OCI-LY1 (cell line): ENCODE data around the gene LARP4B.

Source experiments
- H2AFZ ChIP-seq: fragments of 200-600 bp; sonication (generic), shearing (Covaris generic); 2 replicates; pipeline ENCODE4 v1.6.0; 2014; ENCODE audit warnings: antibody characterized with exemption, mild to moderate bottlenecking, low read length
- H3F3A ChIP-seq: fragments of 200-600 bp; sonication (generic), shearing (Covaris generic); 2 replicates; pipeline ENCODE4 v1.6.0; 2014; ENCODE audit warnings: mild to moderate bottlenecking, antibody characterized with exemption, low read length, moderate library complexity; ENCODE audit not compliant: insufficient read depth
- H3K27ac ChIP-seq: fragments of 200-600 bp; sonication (generic); 2 replicates; pipeline ENCODE4 v1.5.1; 2014; ENCODE audit warnings: low read length, mixed run types, mild to moderate bottlenecking, low read depth; ENCODE audit not compliant: poor library complexity, severe bottlenecking
- H3K27me3 ChIP-seq: fragments of 200-600 bp; sonication (generic); 2 replicates; pipeline ENCODE4 v1.6.0; 2014; ENCODE audit warnings: antibody characterized with exemption, mild to moderate bottlenecking, low read length, moderate library complexity; ENCODE audit not compliant: insufficient read depth
- H3K36me3 ChIP-seq: fragments of 200-600 bp; sonication (generic); 2 replicates; pipeline ENCODE4 v1.6.1; 2014; ENCODE audit warnings: mild to moderate bottlenecking, antibody characterized with exemption, low read length, moderate library complexity, mixed read lengths; ENCODE audit not compliant: insufficient read depth
- H3K4me1 ChIP-seq: fragments of 200-600 bp; sonication (generic); 2 replicates; pipeline ENCODE4 v1.5.1; 2014; ENCODE audit warnings: mild to moderate bottlenecking, low read length, moderate library complexity; ENCODE audit not compliant: insufficient read depth, severe bottlenecking
- H3K4me2 ChIP-seq: fragments of 200-600 bp; sonication (generic), shearing (Covaris generic); 2 replicates; pipeline ENCODE4 v1.6.1; 2014; ENCODE audit warnings: low read length
- H3K4me3 ChIP-seq: fragments of 200-600 bp; sonication (generic); 2 replicates; pipeline ENCODE4 v1.5.1; 2014; ENCODE audit warnings: low read length, low read depth, mild to moderate bottlenecking, mixed read lengths; ENCODE audit not compliant: poor library complexity, severe bottlenecking
- H3K79me2 ChIP-seq: fragments of 200-600 bp; shearing (Covaris generic); 2 replicates; pipeline ENCODE4 v1.6.1; 2016; ENCODE audit warnings: mixed run types, low read length, mixed read lengths; ENCODE audit not compliant: insufficient read depth
- H3K9ac ChIP-seq: fragments of 200-600 bp; sonication (generic), shearing (Covaris generic); 2 replicates; pipeline ENCODE4 v1.6.1; 2014; ENCODE audit warnings: mild to moderate bottlenecking, low read length, mixed read lengths
- H3K9me2 ChIP-seq: fragments of 200-600 bp; sonication (generic), shearing (Covaris generic); 2 replicates; pipeline ENCODE4 v1.6.1; 2014; ENCODE audit warnings: low read depth, mild to moderate bottlenecking, low read length, mixed read lengths
- H3K9me3 ChIP-seq: fragments of 200-600 bp; shearing (Covaris generic); 2 replicates; pipeline ENCODE4 v1.6.1; 2014; ENCODE audit warnings: low read length, mixed read lengths
- H4K20me1 ChIP-seq: fragments of 200-600 bp; sonication (generic), shearing (Covaris generic); 2 replicates; pipeline ENCODE4 v1.6.0; 2016; ENCODE audit warnings: mild to moderate bottlenecking, low read length; ENCODE audit not compliant: insufficient read depth
- CTCF ChIP-seq: fragments of 200-600 bp; sonication (generic), shearing (Covaris generic); IDR thresholded peaks from 2 replicates; pipeline ENCODE4 v1.5.1; 2017; ENCODE audit warnings: mild to moderate bottlenecking, antibody characterized with exemption, low read length, moderate library complexity, mixed read lengths
- EZH2 ChIP-seq: fragments of 200-600 bp; sonication (generic), shearing (Covaris generic); IDR thresholded peaks from 2 replicates; pipeline ENCODE4 v1.8.0; 2017; ENCODE audit warnings: borderline replicate concordance, mixed run types, mild to moderate bottlenecking, antibody characterized with exemption, low read length, moderate library complexity, mixed read lengths

Gene LARP4B

DNA sequence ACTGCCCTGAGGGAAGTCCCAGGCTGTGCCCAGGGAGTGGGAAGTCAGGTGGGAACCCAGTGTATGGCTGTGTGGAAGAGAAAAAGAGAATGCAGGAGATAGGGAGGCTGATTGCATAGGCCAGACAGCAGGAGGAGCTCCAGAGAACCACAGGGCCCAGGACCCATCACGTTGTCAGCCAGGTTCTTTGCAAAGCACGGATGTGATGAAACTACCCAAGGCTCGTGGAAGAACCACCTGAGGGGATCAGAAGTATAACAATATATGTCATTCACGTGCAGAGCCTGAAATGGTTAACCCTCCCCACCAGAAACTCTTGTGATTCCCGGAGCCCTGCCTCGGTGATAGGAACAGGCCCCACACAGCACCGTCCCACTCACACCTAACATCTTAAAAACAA is 83.6 kb downstream of the LARP4B start:
- Histone ChIP-seq H3K4me2 (no peak overlapping the region), H4K20me1 (no peaks in the 10 kb centered on the region), H3K4me3 (no peak overlapping the region), H3K4me1 (peaks cover 16% of the 10 kb centered on the region), H3K79me2 (peaks cover 27% of the 10 kb centered on the region), H3K36me3 (peaks cover 79% of the 10 kb centered on the region), H3K27me3 (no peaks in the 10 kb centered on the region), H3K9me3 (peaks cover 13% of the 10 kb centered on the region), H3K27ac (no peak overlapping the region), H2AFZ (no peak overlapping the region), H3K9ac (no peak overlapping the region), H3F3A (no peaks in the 10 kb centered on the region), H3K9me2 (no peaks in the 10 kb centered on the region)
- no peak for TF ChIP-seq EZH2
- TF ChIP-seq CTCF: no peak; the same call in 1 of the 2 replicates

GRCh38 chr10:846126-846685 is 85.3 kb downstream of the LARP4B start:
- H3K9ac ChIP-seq: no peak overlapping the region

DNA sequence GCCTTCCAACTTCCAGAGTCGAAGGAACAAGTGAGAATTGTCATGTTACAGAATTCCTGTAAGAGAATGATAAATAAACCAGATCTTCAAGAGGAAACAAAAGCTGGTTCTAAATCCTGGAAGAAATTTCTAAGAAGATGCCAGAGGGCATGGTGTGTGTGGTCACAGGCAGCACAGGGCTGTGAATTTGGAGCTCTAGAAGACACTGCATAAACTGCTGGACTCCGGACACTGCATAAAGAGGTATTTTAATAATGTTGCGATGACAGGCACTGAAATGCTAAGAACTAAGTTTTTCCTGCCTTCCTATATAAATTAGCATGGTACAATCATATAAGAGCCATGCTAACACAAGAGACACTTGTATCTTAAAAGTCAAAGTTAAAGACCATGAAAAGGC is 86.0 kb downstream of the LARP4B start:
- H3K9ac ChIP-seq: no peak overlapping the region
- H3K9me3 ChIP-seq: peaks cover 9% of the 10 kb centered on the region
- no peaks in the 10 kb centered on the region for H3F3A ChIP-seq
- no peak overlapping the region for H3K4me3 ChIP-seq
- H3K4me2 ChIP-seq: no peak overlapping the region
- TF ChIP-seq EZH2 (no peak), CTCF (no peak)
- no peaks in the 10 kb centered on the region for H4K20me1 ChIP-seq
- peaks cover 87% of the 10 kb centered on the region for H3K36me3 ChIP-seq
- H3K27me3 ChIP-seq: no peaks in the 10 kb centered on the region
- H3K79me2 ChIP-seq: peaks cover 17% of the 10 kb centered on the region
- H3K27ac ChIP-seq: no peak overlapping the region
- no peak overlapping the region for H2AFZ ChIP-seq
- H3K9me2 ChIP-seq: no peaks in the 10 kb centered on the region
- H3K4me1 ChIP-seq: no peaks in the 10 kb centered on the region

More at GRCh38 chr10:846126-846685, 85.3 kb downstream of the LARP4B start:
- peaks cover 10% of the 10 kb centered on the region for H3K9me3 ChIP-seq
- peaks cover 22% of the 10 kb centered on the region for H3K79me2 ChIP-seq
- H3K36me3 ChIP-seq: peaks cover 87% of the 10 kb centered on the region
- no peaks in the 10 kb centered on the region for H3K27me3 ChIP-seq
- no peaks in the 10 kb centered on the region for H4K20me1 ChIP-seq
- H3K4me1 ChIP-seq: no peaks in the 10 kb centered on the region
- TF ChIP-seq EZH2 (no peak), CTCF (no peak)
- no peak overlapping the region for H2AFZ ChIP-seq
- no peaks in the 10 kb centered on the region for H3F3A ChIP-seq
- no peak overlapping the region for H3K4me3 ChIP-seq
- no peak overlapping the region for H3K4me2 ChIP-seq
- H3K27ac ChIP-seq: no peak overlapping the region
- H3K9me2 ChIP-seq: no peaks in the 10 kb centered on the region
